Measurements from ENCODE around the gene RHOG.

The RHOG gene

DNA sequence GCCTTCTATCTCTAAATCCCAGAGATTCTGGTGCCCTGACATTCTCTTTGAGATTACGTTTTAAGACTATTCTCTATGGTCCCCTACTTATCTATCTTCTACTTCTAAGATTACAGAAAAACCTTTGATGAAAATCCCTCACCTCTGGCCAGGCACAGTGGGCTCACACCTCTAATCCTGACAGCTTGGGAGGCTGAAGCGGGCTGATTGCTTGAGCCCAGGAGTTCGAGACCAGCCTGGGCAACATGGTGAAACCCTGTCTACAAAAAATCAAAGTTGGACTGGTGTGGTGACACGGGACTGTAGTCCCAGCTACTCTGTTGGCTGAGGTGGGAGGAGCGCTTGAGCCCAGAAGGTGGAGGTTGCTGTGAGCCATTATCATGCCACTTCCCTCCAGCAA, 57.8 kb downstream of the RHOG start:
- TF ChIP-seq, protein P1, sequence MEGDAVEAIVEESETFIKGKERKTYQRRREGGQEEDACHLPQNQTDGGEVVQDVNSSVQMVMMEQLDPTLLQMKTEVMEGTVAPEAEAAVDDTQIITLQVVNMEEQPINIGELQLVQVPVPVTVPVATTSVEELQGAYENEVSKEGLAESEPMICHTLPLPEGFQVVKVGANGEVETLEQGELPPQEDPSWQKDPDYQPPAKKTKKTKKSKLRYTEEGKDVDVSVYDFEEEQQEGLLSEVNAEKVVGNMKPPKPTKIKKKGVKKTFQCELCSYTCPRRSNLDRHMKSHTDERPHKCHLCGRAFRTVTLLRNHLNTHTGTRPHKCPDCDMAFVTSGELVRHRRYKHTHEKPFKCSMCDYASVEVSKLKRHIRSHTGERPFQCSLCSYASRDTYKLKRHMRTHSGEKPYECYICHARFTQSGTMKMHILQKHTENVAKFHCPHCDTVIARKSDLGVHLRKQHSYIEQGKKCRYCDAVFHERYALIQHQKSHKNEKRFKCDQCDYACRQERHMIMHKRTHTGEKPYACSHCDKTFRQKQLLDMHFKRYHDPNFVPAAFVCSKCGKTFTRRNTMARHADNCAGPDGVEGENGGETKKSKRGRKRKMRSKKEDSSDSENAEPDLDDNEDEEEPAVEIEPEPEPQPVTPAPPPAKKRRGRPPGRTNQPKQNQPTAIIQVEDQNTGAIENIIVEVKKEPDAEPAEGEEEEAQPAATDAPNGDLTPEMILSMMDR (IDR thresholded peaks at IDR 0.05): no peak

DNA sequence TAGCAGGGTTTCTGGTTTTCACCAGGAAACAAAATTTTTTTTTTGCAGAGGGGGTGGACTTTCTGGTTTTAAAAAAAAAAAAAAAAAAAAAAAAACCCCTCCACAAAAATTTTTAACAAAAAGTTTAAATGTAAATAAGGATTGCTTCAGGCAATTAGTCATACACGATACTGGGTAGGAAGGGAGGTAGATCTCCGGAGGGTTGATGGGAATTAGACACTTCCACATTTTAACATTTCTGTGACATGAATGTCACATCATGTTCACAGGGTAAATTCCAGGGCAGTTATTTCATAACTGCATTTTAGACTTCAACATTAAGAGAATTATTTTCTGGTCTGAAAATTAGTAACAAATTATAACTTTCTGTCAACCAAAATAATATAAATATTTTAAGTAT, 59.3 kb downstream of the RHOG start:
- TF ChIP-seq, protein P1 (IDR thresholded peaks at IDR 0.05): no peak

Data from LNCAP (cell line).